ENCODE data around the gene KMT2C.

KMT2C gene

DNA sequence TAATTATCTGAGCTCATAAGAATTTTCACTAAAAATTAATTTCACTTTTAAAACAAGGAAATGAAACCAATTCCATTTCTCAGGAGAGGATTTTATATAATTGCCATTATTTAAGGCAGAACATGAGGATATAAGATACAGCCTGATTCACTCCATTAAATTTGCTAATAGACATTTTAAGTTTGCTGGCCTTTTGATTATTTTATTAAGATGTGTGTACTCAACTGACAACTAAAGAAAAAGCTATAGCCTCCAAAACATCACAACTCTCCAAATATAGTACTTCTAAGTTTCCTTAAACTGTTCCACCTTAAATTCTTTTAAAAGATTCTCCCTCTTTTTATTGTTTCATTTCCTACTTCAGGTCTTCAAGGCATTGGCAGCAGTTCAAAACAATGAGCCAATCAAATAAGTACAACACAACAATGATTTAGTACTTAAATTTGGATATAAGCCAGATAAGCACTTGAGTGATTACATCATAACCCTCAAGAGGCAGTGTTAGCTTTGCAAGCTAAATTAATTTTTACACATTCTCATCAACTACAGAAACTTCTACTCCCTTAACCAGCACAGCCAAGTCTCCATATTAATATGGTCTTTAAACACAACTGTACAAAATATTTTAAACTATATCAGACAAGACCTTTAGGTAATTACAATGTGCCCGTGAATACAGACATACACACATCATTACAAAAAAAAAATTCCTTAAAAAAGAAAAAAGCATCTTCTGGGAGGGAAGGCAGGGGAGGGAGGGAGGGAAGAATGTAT lies 121.8 kb downstream of the KMT2C start:
- Histone ChIP-seq H4K20me1 (ENCODE audit: insufficient read depth, low read length) (0 out of 2 replicates have a peak, but pooled peaks cover 3% of the 10 kb centered on the region), H3K4me3 (ENCODE audit: low read depth, low read length, poor library complexity, severe bottlenecking) (no peak overlapping the region), H2AFZ (ENCODE audit: low read length) (no peak overlapping the region), H3K9me2 (ENCODE audit: low read depth, low read length) (no peaks in the 10 kb centered on the region), H3K79me2 (ENCODE audit: insufficient read depth, low read length) (peaks cover 28% of the 10 kb centered on the region), H3K9ac (ENCODE audit: low read length) (no peak overlapping the region), H3K9me3 (ENCODE audit: low read length) (no peaks in the 10 kb centered on the region), H3K27me3 (ENCODE audit: insufficient read depth, low read length) (no peaks in the 10 kb centered on the region), H3F3A (ENCODE audit: insufficient read depth, low read length) (no peaks in the 10 kb centered on the region), H3K4me1 (ENCODE audit: insufficient read depth, low read length, severe bottlenecking) (peaks cover 10% of the 10 kb centered on the region), H3K27ac (ENCODE audit: low read depth, low read length, poor library complexity, severe bottlenecking) (no peak overlapping the region), H3K36me3 (ENCODE audit: insufficient read depth, low read length) (peaks cover 35% of the 10 kb centered on the region), H3K4me2 (ENCODE audit: low read length) (no peak overlapping the region)
- no peak for TF ChIP-seq EZH2 (IDR thresholded peaks at IDR 0.05; ENCODE audit: borderline replicate concordance, low read length)
- TF ChIP-seq, protein P1, sequence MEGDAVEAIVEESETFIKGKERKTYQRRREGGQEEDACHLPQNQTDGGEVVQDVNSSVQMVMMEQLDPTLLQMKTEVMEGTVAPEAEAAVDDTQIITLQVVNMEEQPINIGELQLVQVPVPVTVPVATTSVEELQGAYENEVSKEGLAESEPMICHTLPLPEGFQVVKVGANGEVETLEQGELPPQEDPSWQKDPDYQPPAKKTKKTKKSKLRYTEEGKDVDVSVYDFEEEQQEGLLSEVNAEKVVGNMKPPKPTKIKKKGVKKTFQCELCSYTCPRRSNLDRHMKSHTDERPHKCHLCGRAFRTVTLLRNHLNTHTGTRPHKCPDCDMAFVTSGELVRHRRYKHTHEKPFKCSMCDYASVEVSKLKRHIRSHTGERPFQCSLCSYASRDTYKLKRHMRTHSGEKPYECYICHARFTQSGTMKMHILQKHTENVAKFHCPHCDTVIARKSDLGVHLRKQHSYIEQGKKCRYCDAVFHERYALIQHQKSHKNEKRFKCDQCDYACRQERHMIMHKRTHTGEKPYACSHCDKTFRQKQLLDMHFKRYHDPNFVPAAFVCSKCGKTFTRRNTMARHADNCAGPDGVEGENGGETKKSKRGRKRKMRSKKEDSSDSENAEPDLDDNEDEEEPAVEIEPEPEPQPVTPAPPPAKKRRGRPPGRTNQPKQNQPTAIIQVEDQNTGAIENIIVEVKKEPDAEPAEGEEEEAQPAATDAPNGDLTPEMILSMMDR (IDR thresholded peaks at IDR 0.05; ENCODE audit: low read length) = no peak

DNA sequence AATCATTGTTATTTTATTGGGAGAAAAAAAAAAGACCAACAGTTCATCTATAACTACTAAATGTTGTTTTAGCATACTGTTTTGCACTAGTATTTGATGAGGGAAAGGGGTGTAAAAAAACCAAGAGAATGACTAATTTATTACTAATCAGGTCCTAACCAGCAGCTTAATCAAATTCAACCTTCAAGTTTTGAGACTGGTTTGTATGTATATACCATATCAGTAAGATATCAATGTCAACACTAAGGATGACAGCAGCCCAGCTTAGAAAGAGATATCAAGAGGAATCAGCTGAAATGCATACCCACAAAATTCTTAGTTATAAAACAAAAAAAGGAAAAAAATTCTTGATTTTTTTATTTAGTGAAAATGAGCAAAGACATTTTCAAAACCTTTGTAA lies 122.6 kb downstream of the KMT2C start:
- no peak overlapping the region for H3K4me3 ChIP-seq (ENCODE audit: low read depth, low read length, poor library complexity, severe bottlenecking)
- no peaks in the 10 kb centered on the region for H3K9me3 ChIP-seq (ENCODE audit: low read length)
- no peaks in the 10 kb centered on the region for H3F3A ChIP-seq (ENCODE audit: insufficient read depth, low read length)
- H3K4me1 ChIP-seq (ENCODE audit: insufficient read depth, low read length, severe bottlenecking) = peaks cover 10% of the 10 kb centered on the region
- peaks cover 42% of the 10 kb centered on the region for H3K36me3 ChIP-seq (ENCODE audit: insufficient read depth, low read length)
- no peak overlapping the region for H2AFZ ChIP-seq (ENCODE audit: low read length)
- no peak overlapping the region for H3K9ac ChIP-seq (ENCODE audit: low read length)
- 0 out of 2 replicates have a peak, but pooled peaks cover 3% of the 10 kb centered on the region for H4K20me1 ChIP-seq (ENCODE audit: insufficient read depth, low read length)
- H3K27me3 ChIP-seq (ENCODE audit: insufficient read depth, low read length) = no peaks in the 10 kb centered on the region
- TF ChIP-seq EZH2 (IDR thresholded peaks at IDR 0.05; ENCODE audit: borderline replicate concordance, low read length) = no peak
- TF ChIP-seq, protein P1 (IDR thresholded peaks at IDR 0.05; ENCODE audit: low read length) = no peak
- H3K4me2 ChIP-seq (ENCODE audit: low read length) = no peak overlapping the region
- peaks cover 22% of the 10 kb centered on the region for H3K79me2 ChIP-seq (ENCODE audit: insufficient read depth, low read length)
- no peak overlapping the region for H3K27ac ChIP-seq (ENCODE audit: low read depth, low read length, poor library complexity, severe bottlenecking)
- H3K9me2 ChIP-seq (ENCODE audit: low read depth, low read length) = no peaks in the 10 kb centered on the region

DNA sequence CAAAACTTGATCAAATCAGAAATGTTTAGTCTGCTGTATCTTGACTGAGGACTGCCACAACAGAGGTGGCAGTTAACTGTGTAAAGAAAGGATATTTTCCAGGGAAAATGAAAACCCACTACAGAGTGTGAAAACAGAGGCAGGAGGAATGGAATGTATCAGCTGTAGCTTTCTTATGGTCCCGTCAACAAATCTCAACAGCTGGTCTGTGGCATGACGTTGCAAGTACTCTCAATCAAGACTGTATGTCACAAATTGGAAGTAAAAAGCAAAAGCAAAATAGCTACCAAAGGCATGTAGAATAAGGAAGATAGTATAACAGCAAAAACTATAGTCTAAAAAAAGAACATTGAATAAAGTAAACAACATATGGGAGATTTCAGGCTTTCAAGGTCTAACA lies 123.5 kb downstream of the KMT2C start:
- peaks cover 10% of the 10 kb centered on the region for H3K4me1 ChIP-seq (ENCODE audit: insufficient read depth, low read length, severe bottlenecking)
- H3K27ac ChIP-seq (ENCODE audit: low read depth, low read length, poor library complexity, severe bottlenecking) = no peak overlapping the region
- H4K20me1 ChIP-seq (ENCODE audit: insufficient read depth, low read length) = 0 out of 2 replicates have a peak, but pooled peaks cover 3% of the 10 kb centered on the region
- H3K9me2 ChIP-seq (ENCODE audit: low read depth, low read length) = no peaks in the 10 kb centered on the region
- no peak overlapping the region for H3K4me3 ChIP-seq (ENCODE audit: low read depth, low read length, poor library complexity, severe bottlenecking)
- H3F3A ChIP-seq (ENCODE audit: insufficient read depth, low read length) = no peaks in the 10 kb centered on the region
- TF ChIP-seq EZH2 (IDR thresholded peaks at IDR 0.05; ENCODE audit: borderline replicate concordance, low read length) = no peak
- TF ChIP-seq, protein P1 (IDR thresholded peaks at IDR 0.05; ENCODE audit: low read length) = no peak
- H3K9ac ChIP-seq (ENCODE audit: low read length) = no peak overlapping the region
- peaks cover 17% of the 10 kb centered on the region for H3K79me2 ChIP-seq (ENCODE audit: insufficient read depth, low read length)
- H3K4me2 ChIP-seq (ENCODE audit: low read length) = no peak overlapping the region
- H3K36me3 ChIP-seq (ENCODE audit: insufficient read depth, low read length) = peaks cover 51% of the 10 kb centered on the region
- no peaks in the 10 kb centered on the region for H3K27me3 ChIP-seq (ENCODE audit: insufficient read depth, low read length)
- no peak overlapping the region for H2AFZ ChIP-seq (ENCODE audit: low read length)
- H3K9me3 ChIP-seq (ENCODE audit: low read length) = no peaks in the 10 kb centered on the region
